Measurements from ENCODE around the gene TRNAU1AP. TPM values are rescaled to one million over a fixed set of nuclear protein-coding genes. Genes with fewer than 3 reads are reported as not detected.
A peak's percentile ranks its signal among the peaks of the same experiment; 100 is the strongest.

The TRNAU1AP gene
- total RNA-seq (2016; rRNA removed; fragmentation: Illumina TruSeq; extraction: Trizol) (28.3 and 29.0 TPM in 2 replicates), polyA plus RNA-seq (2011; rRNA removed) (40.5 and 42.9 TPM in 2 replicates), polyA minus RNA-seq (2011; rRNA and poly(A)+ RNA removed; ENCODE audit: low replicate concordance) (7.9 and 23.4 TPM in 2 replicates), Bru-seq, nascent RNA (percentile 56 among the genes with signal in this experiment), BruChase-seq, experiment 1, labeled RNA remaining after a 6-hour chase (percentile 54 among the genes with signal in this experiment), BruChase-seq, experiment 2, labeled RNA remaining after a 2-hour chase (percentile 57 among the genes with signal in this experiment)
- 6.3 and 7.3 TPM in 2 replicates for total RNA-seq (2016; cell fraction: cytosol; rRNA removed; fragmentation: Illumina TruSeq; extraction: Trizol; ENCODE audit: low read depth)
- 25.1 and 26.9 TPM in 2 replicates for total RNA-seq (2016; cell fraction: insoluble cytoplasmic fraction; rRNA removed; fragmentation: Illumina TruSeq; extraction: Trizol)
- 9.7 and 10.6 TPM in 2 replicates for total RNA-seq (2016; cell fraction: membrane; rRNA removed; fragmentation: Illumina TruSeq; extraction: Trizol)
- 16.7 and 17.0 TPM in 2 replicates for total RNA-seq (2016; cell fraction: nucleus; rRNA removed; fragmentation: Illumina TruSeq; extraction: Trizol)
- 21.1 and 22.7 TPM in 2 replicates for polyA plus RNA-seq (2011; cell fraction: cytosol; rRNA removed)
- polyA plus RNA-seq (2011; cell fraction: nucleus; rRNA removed) = 49.6 and 57.0 TPM in 2 replicates
- 19.2 and 20.5 TPM in 2 replicates for polyA plus RNA-seq (2012)
- polyA plus RNA-seq (2016; cell fraction: cytosol; fragmentation: Illumina TruSeq; extraction: Trizol; ENCODE audit: low read depth) = 7.3 and 8.6 TPM in 2 replicates
- polyA plus RNA-seq (2016; cell fraction: insoluble cytoplasmic fraction; fragmentation: Illumina TruSeq; extraction: Trizol; ENCODE audit: low read depth) = 29.9 and 35.0 TPM in 2 replicates
- 9.6 and 11.2 TPM in 2 replicates for polyA plus RNA-seq (2016; cell fraction: membrane; fragmentation: Illumina TruSeq; extraction: Trizol; ENCODE audit: low read depth)
- 32.0 and 34.2 TPM in 2 replicates for polyA plus RNA-seq (2016; cell fraction: nucleus; fragmentation: Illumina TruSeq; extraction: Trizol; ENCODE audit: insufficient read depth, low read depth)
- 4.7 and 6.0 TPM in 2 replicates for polyA minus RNA-seq (2011; cell fraction: cytosol; rRNA and poly(A)+ RNA removed)
- polyA minus RNA-seq (2011; cell fraction: nucleus; rRNA and poly(A)+ RNA removed) = 25.8 and 37.4 TPM in 2 replicates
- long read RNA-seq, experiment 1, transcript TRNAU1AP-201 (9 exons, 1,799 nt) = major isoform, 22 of 38 reads
- long read RNA-seq, experiment 1, partial matches to known transcripts = 5 of 38 reads
- long read RNA-seq, experiment 1, other reads (novel, unspliced or antisense) = 10 of 38 reads
- long read RNA-seq, experiment 2, transcript TRNAU1AP-201 (9 exons, 1,799 nt) = major isoform, 17 of 26 reads
- long read RNA-seq, experiment 2, partial matches to known transcripts = 3 of 26 reads
- long read RNA-seq, experiment 2, other reads (novel, unspliced or antisense) = 6 of 26 reads

DNA sequence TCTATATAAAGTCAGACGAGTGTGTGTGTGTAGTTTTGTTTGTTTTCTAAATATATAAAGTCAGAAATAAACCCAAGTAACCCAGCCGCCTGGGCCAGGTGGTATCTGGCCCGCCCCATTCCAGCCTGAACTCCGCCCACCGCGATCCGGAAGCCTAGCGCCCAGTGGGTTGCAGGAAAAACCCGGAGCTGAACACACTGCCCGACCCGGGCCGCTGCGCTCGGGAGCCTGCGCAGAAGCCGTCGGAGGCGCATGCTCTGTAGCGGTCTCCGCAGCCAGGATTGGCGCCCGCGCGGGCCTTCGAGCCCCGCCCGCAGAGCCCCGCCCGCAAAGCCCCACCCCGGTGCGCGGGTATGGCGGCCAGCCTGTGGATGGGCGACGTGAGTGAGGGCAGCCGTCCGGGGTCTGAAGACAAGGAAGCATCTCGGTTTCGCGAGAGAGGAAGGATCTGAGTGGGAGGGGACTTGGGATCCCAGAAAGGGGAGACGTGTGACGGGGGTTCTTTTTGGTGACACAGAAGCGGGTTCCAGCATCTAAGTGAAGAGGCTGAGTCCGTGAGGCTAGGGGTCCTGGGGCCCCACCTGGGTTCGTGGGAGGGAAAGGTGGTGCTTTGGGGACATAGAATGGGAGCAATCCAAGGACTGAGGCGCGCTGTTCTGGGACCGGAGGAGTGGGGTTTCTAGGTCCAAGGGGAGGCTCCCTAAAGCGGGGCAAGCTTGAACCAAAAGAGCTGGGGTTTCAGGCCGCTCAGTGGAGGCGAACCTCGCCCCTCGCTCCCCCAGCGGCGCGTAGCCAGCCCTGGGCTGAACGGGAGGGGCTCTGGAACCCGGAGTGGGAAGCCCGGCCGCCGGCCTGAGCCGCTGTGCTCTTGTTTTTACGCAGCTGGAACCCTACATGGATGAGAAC is at the start of gene TRNAU1AP:
Gene TRNAU1AP (plus strand): TSS at position 328 of the 906 bp plus-strand sequence. CDS start 26 bp downstream, at position 354.
- peak within 1 kb of the TSS; percentile 24 for H2AFZ ChIP-seq (ENCODE audit: low read length)
- peak; percentile 94 for ATAC-seq
- peak within 1 kb of the TSS; percentile 58 for H3K27ac ChIP-seq (ENCODE audit: extremely low read length, insufficient read depth, low read length)
- peak within 1 kb of the TSS; percentile 76 for H3K9ac ChIP-seq (ENCODE audit: insufficient read depth, low read depth, low read length)
- no peaks in the 10 kb centered on the region for H3K9me3 ChIP-seq (ENCODE audit: low read length)
- POLR2A ChIA-PET = interaction anchor here (0.6 to 3.2 kb wide), 14 partner anchors 11 to 186 kb away, joined by 3 to 57 read pairs (median 4); partner anchors contain the start of genes RCC1, RNU11 and TAF12
- no TSS peak for BruUV-seq (replicated peaks)
- H3K4me2 ChIP-seq (ENCODE audit: low read depth, low read length) = peak within 1 kb of the TSS; percentile 88
- peaks cover 9% of the 10 kb centered on the region for H3K79me2 ChIP-seq (ENCODE audit: insufficient read depth, low read length)
- H3K36me3 ChIP-seq (replicated peaks in 1 of 2; ENCODE audit: control insufficient read depth in 1 of 2, insufficient read depth in 2 of 2, low read length in 2 of 2) = no peaks in the 10 kb centered on the region; a peak in 1 of 5 replicates
- in situ Hi-C loops (cut with HindIII; ENCODE audit: extremely low pct_ligation_motif_present, low pct_unique_long_range_greater_than_20kb) (no loop called here), intact Hi-C loops (cut with micrococcal nuclease; ENCODE audit: unreplicated experiment) (loop anchor here (2.0 kb wide), 2 partner anchors 28 to 40 kb away; no protein-coding TSS in a partner anchor)
- no peaks in the 10 kb centered on the region; a peak in 1 of 5 replicates for H3K27me3 ChIP-seq (ENCODE audit: control insufficient read depth in 1 of 2, insufficient read depth in 2 of 2, low read length in 2 of 2)
- DNase-seq (ENCODE audit: low spot score) = peak; percentile 90
- no peaks in the 10 kb centered on the region for H4K20me1 ChIP-seq (ENCODE audit: insufficient read depth, low read length)
- CTCF ChIA-PET (ENCODE audit: low intra/inter-chr PET ratio, low total read pairs) = no interaction called here
- under 1% methylated on average over 47 of the region's 63 CpGs for WGBS (ENCODE audit: low lambda C conversion rate)
- peak; percentile 36 for FAIRE-seq
- peak within 1 kb of the TSS; percentile 67 to 92 (median 84) for H3K4me3 ChIP-seq (replicated peaks in 1 of 3; ENCODE audit: insufficient read depth in 1 of 3, low read depth in 2 of 3, low read length in 3 of 3)
- peaks cover 26% of the 10 kb centered on the region for H3K4me1 ChIP-seq (ENCODE audit: insufficient read depth, low read length)
- TF ChIP-seq NR2F2 (IDR thresholded peaks at IDR 0.05; ENCODE audit: borderline replicate concordance, low read depth) (no peak; the same call in 1 of the 2 replicates), ZFP36L1 (CRISPR knock-in tag; IDR thresholded peaks at IDR 0.05) (no peak; the same call in 1 of the 2 replicates), TOE1 (CRISPR knock-in tag; IDR thresholded peaks at IDR 0.05) (no peak), HES4 (CRISPR knock-in tag; IDR thresholded peaks at IDR 0.05; ENCODE audit: borderline replicate concordance) (peak; percentile 24; the same call in 1 of the 2 replicates), HNRNPUL1 (IDR thresholded peaks at IDR 0.05; ENCODE audit: low read depth, low read length) (peak; percentile 40; the same call in 1 of the 2 replicates), HNF4G (IDR thresholded peaks at IDR 0.05; ENCODE audit: borderline replicate concordance, low read depth, low read length) (no peak), HNF4G (CRISPR knock-in tag; IDR thresholded peaks at IDR 0.05; ENCODE audit: borderline replicate concordance, low read depth) (peak; percentile 46; the same call in 1 of the 2 replicates)
- TF ChIP-seq, protein P1, sequence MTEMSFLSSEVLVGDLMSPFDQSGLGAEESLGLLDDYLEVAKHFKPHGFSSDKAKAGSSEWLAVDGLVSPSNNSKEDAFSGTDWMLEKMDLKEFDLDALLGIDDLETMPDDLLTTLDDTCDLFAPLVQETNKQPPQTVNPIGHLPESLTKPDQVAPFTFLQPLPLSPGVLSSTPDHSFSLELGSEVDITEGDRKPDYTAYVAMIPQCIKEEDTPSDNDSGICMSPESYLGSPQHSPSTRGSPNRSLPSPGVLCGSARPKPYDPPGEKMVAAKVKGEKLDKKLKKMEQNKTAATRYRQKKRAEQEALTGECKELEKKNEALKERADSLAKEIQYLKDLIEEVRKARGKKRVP (CRISPR knock-in tag; IDR thresholded peaks at IDR 0.05) = peak in 1 of 2 experiments; percentile 50; a peak in 1 of 4 replicates
- TF ChIP-seq, protein P2, sequence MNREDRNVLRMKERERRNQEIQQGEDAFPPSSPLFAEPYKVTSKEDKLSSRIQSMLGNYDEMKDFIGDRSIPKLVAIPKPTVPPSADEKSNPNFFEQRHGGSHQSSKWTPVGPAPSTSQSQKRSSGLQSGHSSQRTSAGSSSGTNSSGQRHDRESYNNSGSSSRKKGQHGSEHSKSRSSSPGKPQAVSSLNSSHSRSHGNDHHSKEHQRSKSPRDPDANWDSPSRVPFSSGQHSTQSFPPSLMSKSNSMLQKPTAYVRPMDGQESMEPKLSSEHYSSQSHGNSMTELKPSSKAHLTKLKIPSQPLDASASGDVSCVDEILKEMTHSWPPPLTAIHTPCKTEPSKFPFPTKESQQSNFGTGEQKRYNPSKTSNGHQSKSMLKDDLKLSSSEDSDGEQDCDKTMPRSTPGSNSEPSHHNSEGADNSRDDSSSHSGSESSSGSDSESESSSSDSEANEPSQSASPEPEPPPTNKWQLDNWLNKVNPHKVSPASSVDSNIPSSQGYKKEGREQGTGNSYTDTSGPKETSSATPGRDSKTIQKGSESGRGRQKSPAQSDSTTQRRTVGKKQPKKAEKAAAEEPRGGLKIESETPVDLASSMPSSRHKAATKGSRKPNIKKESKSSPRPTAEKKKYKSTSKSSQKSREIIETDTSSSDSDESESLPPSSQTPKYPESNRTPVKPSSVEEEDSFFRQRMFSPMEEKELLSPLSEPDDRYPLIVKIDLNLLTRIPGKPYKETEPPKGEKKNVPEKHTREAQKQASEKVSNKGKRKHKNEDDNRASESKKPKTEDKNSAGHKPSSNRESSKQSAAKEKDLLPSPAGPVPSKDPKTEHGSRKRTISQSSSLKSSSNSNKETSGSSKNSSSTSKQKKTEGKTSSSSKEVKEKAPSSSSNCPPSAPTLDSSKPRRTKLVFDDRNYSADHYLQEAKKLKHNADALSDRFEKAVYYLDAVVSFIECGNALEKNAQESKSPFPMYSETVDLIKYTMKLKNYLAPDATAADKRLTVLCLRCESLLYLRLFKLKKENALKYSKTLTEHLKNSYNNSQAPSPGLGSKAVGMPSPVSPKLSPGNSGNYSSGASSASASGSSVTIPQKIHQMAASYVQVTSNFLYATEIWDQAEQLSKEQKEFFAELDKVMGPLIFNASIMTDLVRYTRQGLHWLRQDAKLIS (CRISPR knock-in tag; IDR thresholded peaks at IDR 0.05) = no peak
- TF ChIP-seq, protein P3, sequence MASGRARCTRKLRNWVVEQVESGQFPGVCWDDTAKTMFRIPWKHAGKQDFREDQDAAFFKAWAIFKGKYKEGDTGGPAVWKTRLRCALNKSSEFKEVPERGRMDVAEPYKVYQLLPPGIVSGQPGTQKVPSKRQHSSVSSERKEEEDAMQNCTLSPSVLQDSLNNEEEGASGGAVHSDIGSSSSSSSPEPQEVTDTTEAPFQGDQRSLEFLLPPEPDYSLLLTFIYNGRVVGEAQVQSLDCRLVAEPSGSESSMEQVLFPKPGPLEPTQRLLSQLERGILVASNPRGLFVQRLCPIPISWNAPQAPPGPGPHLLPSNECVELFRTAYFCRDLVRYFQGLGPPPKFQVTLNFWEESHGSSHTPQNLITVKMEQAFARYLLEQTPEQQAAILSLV (CRISPR knock-in tag; IDR thresholded peaks at IDR 0.05; ENCODE audit: borderline replicate concordance) = no peak
